Mucosa of descending colon (tissue), 3 donors: ENCODE measurements around the gene PTPRK. TPM values are rescaled to one million over a fixed set of nuclear protein-coding genes. Genes with fewer than 3 reads are reported as not detected.
A peak's percentile ranks its signal among the peaks of the same experiment; 100 is the strongest.

Source experiments
- ATAC-seq: fragments of 200-7000 bp; cut with Tn5 transposase; one replicate; pipeline ENCODE4 v1.9.1; 2020; ENCODE audit warnings: mild to moderate bottlenecking, moderate library complexity
- DNase-seq, 3 donors: peaks; one replicate each; pipeline ENCODE4 v3.0.0-alpha.2; 2020
- H3K36me3 ChIP-seq: fragments of 200-600 bp; one replicate; pipeline ENCODE4 v1.8.0; 2021; ENCODE audit warnings: low read depth, mild to moderate bottlenecking
- H3K4me1 ChIP-seq: fragments of 200-600 bp; one replicate; pipeline ENCODE4 v1.8.0; 2021; ENCODE audit warnings: low read depth, mild to moderate bottlenecking
- H3K4me3 ChIP-seq: fragments of 200-600 bp; one replicate; pipeline ENCODE4 v1.8.0; 2021; ENCODE audit warnings: mild to moderate bottlenecking
- H3K9me3 ChIP-seq: fragments of 200-600 bp; one replicate; pipeline ENCODE4 v1.8.0; 2021; ENCODE audit warnings: mild to moderate bottlenecking
- CTCF ChIP-seq: fragments of 200-600 bp; IDR thresholded peaks from one replicate; pipeline ENCODE4 v1.8.0; 2022; ENCODE audit warnings: antibody characterized with exemption, mild to moderate bottlenecking
- intact Hi-C, 2 donors: fragments of 100-400 bp; cut with DNase I in 1 of 2; cut with micrococcal nuclease in 1 of 2; formaldehyde crosslinking; loops; one replicate each; pipeline versions ENCODE4 v1.11.0 to v1.11.1; 2022; cut with DNase I, micrococcal nuclease
- total RNA-seq, 3 donors: library from RNA; stranded (reverse); fragmentation: NEBNext Ultra II Directional in 2 of 3; extraction: Animal tissue kit (Norgen Biotek cat#: 25700) in 2 of 3; gene quantifications; one replicate each; pipeline versions ENCODE4 v1.2.1 to v1.2.4, GENCODE V29; 2021 to 2023
- donor health status: DM: no; HTN: no; CAD: no; lungs with moderate emphysema.
- donor health status: DM: no; HTN: no; CAD: no.
- donor health status: DM: no; HTN: yes; CAD: no.

Gene PTPRK
- total RNA-seq, 3 donors from 2014 or later: 75.9 to 159 (median 86.7) TPM

- ATAC-seq (no peak), DNase-seq (no peak)
- Histone ChIP-seq H3K36me3 (no peaks in the 10 kb centered on the region), H3K4me1 (no peaks in the 10 kb centered on the region), H3K9me3 (no peaks in the 10 kb centered on the region), H3K4me3 (no peak overlapping the region)
- no peak for TF ChIP-seq CTCF
- intact Hi-C loops: no loop called here
These were observed 552.0 kb downstream of the PTPRK start for GRCh38 chr6:127968394-127968793.

GRCh38 chr6:127967708-127968107, 552.7 kb downstream of the PTPRK start:
- peak; percentile 12 for ATAC-seq
- intact Hi-C loops: no loop called here
- H3K36me3 ChIP-seq: no peaks in the 10 kb centered on the region
- TF ChIP-seq CTCF: no peak
- H3K4me1 ChIP-seq: no peaks in the 10 kb centered on the region
- H3K9me3 ChIP-seq: no peaks in the 10 kb centered on the region
- H3K4me3 ChIP-seq: no peak overlapping the region
- no peak for DNase-seq

- DNase-seq (no peak), ATAC-seq (no peak)
- TF ChIP-seq CTCF: no peak
- H3K4me3 ChIP-seq: no peak overlapping the region
- intact Hi-C loops: no loop called here
- H3K36me3 ChIP-seq: no peaks in the 10 kb centered on the region
- no peaks in the 10 kb centered on the region for H3K9me3 ChIP-seq
- H3K4me1 ChIP-seq: no peaks in the 10 kb centered on the region
These were observed 553.8 kb downstream of the PTPRK start for GRCh38 chr6:127966616-127967015.

GRCh38 chr6:127963495-127963894, 556.9 kb downstream of the PTPRK start:
- no peak for DNase-seq

GRCh38 chr6:127959869-127960268, 560.5 kb downstream of the PTPRK start:
- intact Hi-C loops: no loop called here

More at GRCh38 chr6:127963495-127963894, 556.9 kb downstream of the PTPRK start:
- no peaks in the 10 kb centered on the region for H3K36me3 ChIP-seq
- no peaks in the 10 kb centered on the region for H3K9me3 ChIP-seq
- intact Hi-C loops: no loop called here
- H3K4me3 ChIP-seq: no peak overlapping the region
- no peak for ATAC-seq
- no peak for TF ChIP-seq CTCF
- no peaks in the 10 kb centered on the region for H3K4me1 ChIP-seq

More at GRCh38 chr6:127959869-127960268, 560.5 kb downstream of the PTPRK start:
- ATAC-seq (no peak), DNase-seq (no peak)
- Histone ChIP-seq H3K4me3 (no peak overlapping the region), H3K9me3 (no peaks in the 10 kb centered on the region), H3K4me1 (no peaks in the 10 kb centered on the region), H3K36me3 (no peaks in the 10 kb centered on the region)
- no peak for TF ChIP-seq CTCF
